ENCODE results near the gene THOC2.

GRCh38 chrX:123550829-123551228, 182.0 kb downstream of the THOC2 start:
- TF ChIP-seq CTCF (IDR thresholded peaks at IDR 0.05), result no peak
- no peak for TF ChIP-seq POLR2A (IDR thresholded peaks at IDR 0.05)

Measured in heart left ventricle (tissue), 13 donors.